HG03342 (cell line): ENCODE results near the gene VAC14.

ENCODE experiments used
- ATAC-seq: cut with Tn5 transposase; IDR thresholded peaks from one replicate; pipeline ENCODE4 v1.9.1; 2021; ENCODE audit warnings: mild to moderate bottlenecking, moderate library complexity; ENCODE audit not compliant: unreplicated experiment

The VAC14 gene

GRCh38 chr16:70725912-70726828, 74.8 kb downstream of the VAC14 start:
- no peak for ATAC-seq

GRCh38 chr16:70725024-70725911, 75.7 kb downstream of the VAC14 start:
- no peak for ATAC-seq

GRCh38 chr16:70724146-70725023, 76.6 kb downstream of the VAC14 start:
- ATAC-seq = no peak

- ATAC-seq = no peak
Observed at GRCh38 chr16:70723740-70724145, 77.2 kb downstream of the VAC14 start.

GRCh38 chr16:70721202-70721963, 79.6 kb downstream of the VAC14 start:
- ATAC-seq = no peak

- no peak for ATAC-seq
Observed at GRCh38 chr16:70720425-70721201, 80.3 kb downstream of the VAC14 start.

- ATAC-seq = no peak
Observed at GRCh38 chr16:70717065-70717464, 83.9 kb downstream of the VAC14 start.

- no peak for ATAC-seq
Observed at GRCh38 chr16:70715860-70716357, 85.0 kb downstream of the VAC14 start.

- ATAC-seq = no peak
Observed at GRCh38 chr16:70715055-70715858, 85.7 kb downstream of the VAC14 start.

- no peak for ATAC-seq
Observed at GRCh38 chr16:70714581-70715054, 86.3 kb downstream of the VAC14 start.

- ATAC-seq = no peak
Observed at GRCh38 chr16:70713824-70714223, 87.1 kb downstream of the VAC14 start.

GRCh38 chr16:70713342-70713741, 87.6 kb downstream of the VAC14 start:
- ATAC-seq = no peak

GRCh38 chr16:70712942-70713341, 88.0 kb downstream of the VAC14 start:
- no peak for ATAC-seq

GRCh38 chr16:70712359-70712758, 88.6 kb downstream of the VAC14 start:
- ATAC-seq = no peak

GRCh38 chr16:70711211-70712031, 89.5 kb downstream of the VAC14 start:
- no peak for ATAC-seq

- ATAC-seq = no peak
Observed at GRCh38 chr16:70710422-70711210, 90.3 kb downstream of the VAC14 start.
